Thyroid gland (tissue), 4 donors: Measurements from ENCODE around the gene CADPS. TPM values are rescaled to one million over a fixed set of nuclear protein-coding genes. Genes with fewer than 3 reads are reported as not detected.

ENCODE experiments used
- DNase-seq, 2 donors: peaks; one replicate each; pipeline ENCODE4 v3.0.0-alpha.2; 2019
- H3K27ac ChIP-seq, 3 donors: fragments of 200-600 bp; sonication (generic); 1 replicate in 2 of 3; 2 replicates in 1 of 3; pipeline ENCODE4 v1.5.1; 2016 to 2019; ENCODE audit warnings: mild to moderate bottlenecking in 1 of 3, moderate library complexity in 1 of 3
- H3K27me3 ChIP-seq: fragments of 200-600 bp; sonication (generic); one replicate; pipeline ENCODE4 v1.5.1; 2019
- H3K36me3 ChIP-seq, 2 donors: fragments of 200-600 bp; sonication (generic); one replicate each; pipeline ENCODE4 v1.5.1; 2016 to 2019
- H3K4me1 ChIP-seq, 2 donors: fragments of 200-600 bp; sonication (generic); one replicate each; pipeline ENCODE4 v1.5.1; 2017 to 2019
- H3K4me3 ChIP-seq, 3 donors: fragments of 200-600 bp; sonication (generic); replicated peaks in 1 of 3; 1 replicate in 2 of 3; 2 replicates in 1 of 3; pipeline ENCODE4 v1.5.1; 2016; ENCODE audit warnings: mild to moderate bottlenecking in 1 of 3
- H3K9me3 ChIP-seq: fragments of 200-600 bp; sonication (generic); one replicate; pipeline ENCODE4 v1.5.1; 2017
- POLR2A ChIP-seq, 2 donors: fragments of 450-650 bp; IDR thresholded peaks; one replicate each; pipeline ENCODE4 v1.6.1; 2017; ENCODE audit warnings: antibody characterized with exemption in 2 of 2, mild to moderate bottlenecking in 2 of 2, moderate library complexity in 1 of 2
- WGBS, 2 donors: methylation state at CpG; one replicate each; pipeline ENCODE4 v1.1.5; 2017; 5-methylcytosine and 5-hydroxymethylcytosine counted together
- intact Hi-C: fragments of 100-400 bp; cut with DNase I; formaldehyde crosslinking; loops from one replicate; pipeline ENCODE4 v1.15.1; 2023
- total RNA-seq, 4 donors: library from RNA; depleted of rRNA; stranded (reverse); fragments of >200 nt; gene quantifications; one replicate each; pipeline ENCODE4 v1.2.3, GENCODE V29; 2016
- TF ChIP-seq, protein P1 (sequence below), 6 experiments: fragments of 200-600 bp in 3 of 6; fragments of 450-650 bp in 3 of 6; sonication (generic) in 3 of 6; IDR thresholded peaks; one replicate each; pipeline ENCODE4 v1.5.1; 2016 to 2019; ENCODE audit warnings: antibody characterized with exemption in 6 of 6, mild to moderate bottlenecking in 2 of 6, inconsistent platforms in 1 of 6, moderate library complexity in 1 of 6

Gene CADPS
- total RNA-seq, 4 donors from 2014 or later, result 1.6 to 9.5 TPM; not detected in 2

DNA sequence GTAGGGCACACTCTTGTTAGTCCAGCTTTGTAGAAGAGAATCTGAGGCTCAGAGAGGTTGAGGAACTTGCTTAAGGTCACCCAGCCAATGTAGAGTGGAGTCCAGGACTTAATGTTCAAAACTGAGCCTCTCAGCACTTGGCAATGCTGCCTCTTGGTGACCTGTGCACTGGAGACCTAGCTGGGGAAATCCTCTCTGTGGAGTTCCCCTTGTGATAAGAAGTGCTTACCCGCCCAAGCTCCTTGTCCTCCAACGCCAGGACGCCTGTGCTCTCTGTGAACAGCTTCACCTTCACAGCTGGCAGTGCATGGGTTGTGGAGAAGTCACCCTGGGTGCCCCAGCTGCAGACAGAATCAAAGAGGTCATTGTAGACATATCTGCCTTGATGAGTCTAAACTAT, 282.8 kb downstream of the CADPS start:
- H3K27me3 ChIP-seq, result no peaks in the 10 kb centered on the region
- H3K36me3 ChIP-seq, result no peaks in the 10 kb centered on the region
- no peaks in the 10 kb centered on the region for H3K9me3 ChIP-seq
- no peak overlapping the region for H3K4me3 ChIP-seq
- intact Hi-C loops, result no loop called here
- H3K4me1 ChIP-seq, result peaks cover 0 to 6% of the 10 kb centered on the region in 2 donors
- 66 to 88% methylated on average over 3 of the region's 3 CpGs for WGBS, 2 donors
- no peak overlapping the region for H3K27ac ChIP-seq
- DNase-seq, result no peak
- TF ChIP-seq POLR2A (IDR thresholded peaks at IDR 0.05), result no peak

GRCh38 chr3:62589078-62589477, 286.1 kb downstream of the CADPS start:
- intact Hi-C loops, result no loop called here
- H3K27ac ChIP-seq, result no peak overlapping the region
- no peaks in the 10 kb centered on the region for H3K27me3 ChIP-seq
- WGBS, 2 donors, result 15 to 35% methylated on average over 4 of the region's 4 CpGs
- H3K36me3 ChIP-seq, result no peaks in the 10 kb centered on the region
- H3K4me1 ChIP-seq, result peaks cover 0 to 6% of the 10 kb centered on the region in 2 donors
- TF ChIP-seq, protein P1, sequence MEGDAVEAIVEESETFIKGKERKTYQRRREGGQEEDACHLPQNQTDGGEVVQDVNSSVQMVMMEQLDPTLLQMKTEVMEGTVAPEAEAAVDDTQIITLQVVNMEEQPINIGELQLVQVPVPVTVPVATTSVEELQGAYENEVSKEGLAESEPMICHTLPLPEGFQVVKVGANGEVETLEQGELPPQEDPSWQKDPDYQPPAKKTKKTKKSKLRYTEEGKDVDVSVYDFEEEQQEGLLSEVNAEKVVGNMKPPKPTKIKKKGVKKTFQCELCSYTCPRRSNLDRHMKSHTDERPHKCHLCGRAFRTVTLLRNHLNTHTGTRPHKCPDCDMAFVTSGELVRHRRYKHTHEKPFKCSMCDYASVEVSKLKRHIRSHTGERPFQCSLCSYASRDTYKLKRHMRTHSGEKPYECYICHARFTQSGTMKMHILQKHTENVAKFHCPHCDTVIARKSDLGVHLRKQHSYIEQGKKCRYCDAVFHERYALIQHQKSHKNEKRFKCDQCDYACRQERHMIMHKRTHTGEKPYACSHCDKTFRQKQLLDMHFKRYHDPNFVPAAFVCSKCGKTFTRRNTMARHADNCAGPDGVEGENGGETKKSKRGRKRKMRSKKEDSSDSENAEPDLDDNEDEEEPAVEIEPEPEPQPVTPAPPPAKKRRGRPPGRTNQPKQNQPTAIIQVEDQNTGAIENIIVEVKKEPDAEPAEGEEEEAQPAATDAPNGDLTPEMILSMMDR (IDR thresholded peaks at IDR 0.05), result peak in 4 of 6 experiments; percentile 23 to 38 (median 33)
- TF ChIP-seq POLR2A (IDR thresholded peaks at IDR 0.05), result no peak
- H3K4me3 ChIP-seq, result no peak overlapping the region
- no peaks in the 10 kb centered on the region for H3K9me3 ChIP-seq
- peak; percentile 76 to 79 for DNase-seq

GRCh38 chr3:62587579-62588031, 287.6 kb downstream of the CADPS start:
- no peaks in the 10 kb centered on the region for H3K9me3 ChIP-seq
- no peaks in the 10 kb centered on the region for H3K27me3 ChIP-seq
- TF ChIP-seq, protein P1 (IDR thresholded peaks at IDR 0.05), result no peak
- TF ChIP-seq POLR2A (IDR thresholded peaks at IDR 0.05), result no peak
- intact Hi-C loops, result no loop called here
- DNase-seq, result no peak
- 92 to 95% methylated on average over 7 to 8 of the region's 8 CpGs for WGBS, 2 donors
- no peak overlapping the region for H3K4me3 ChIP-seq
- no peaks in the 10 kb centered on the region for H3K36me3 ChIP-seq
- H3K4me1 ChIP-seq, result peaks cover 0 to 9% of the 10 kb centered on the region in 2 donors
- no peak overlapping the region for H3K27ac ChIP-seq

DNA sequence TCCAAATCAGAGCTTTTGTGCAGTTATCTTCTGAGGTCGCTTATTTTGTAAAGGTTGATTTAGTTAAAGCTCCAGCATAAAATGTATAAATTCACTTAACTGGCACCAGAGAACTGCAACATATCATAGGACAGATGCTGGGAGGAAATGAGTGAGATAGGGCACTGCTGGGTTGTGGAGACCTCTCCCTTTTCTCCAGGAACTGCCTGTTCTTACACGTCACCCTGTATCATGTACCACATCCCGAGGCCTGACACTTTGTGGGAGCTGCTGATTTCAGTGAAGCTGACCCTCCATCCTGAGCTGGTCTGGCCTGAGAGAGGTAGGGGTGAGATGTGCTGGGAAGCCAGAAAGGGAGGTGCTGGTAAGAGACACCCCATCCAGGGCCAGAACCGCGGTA, 288.0 kb downstream of the CADPS start:
- no peak for TF ChIP-seq POLR2A (IDR thresholded peaks at IDR 0.05)
- TF ChIP-seq, protein P1 (IDR thresholded peaks at IDR 0.05), result no peak
- Histone ChIP-seq H3K36me3 (no peaks in the 10 kb centered on the region), H3K4me3 (no peak overlapping the region), H3K27ac (no peak overlapping the region), H3K27me3 (no peaks in the 10 kb centered on the region), H3K4me1 (peaks cover 0 to 11% of the 10 kb centered on the region in 2 donors), H3K9me3 (no peaks in the 10 kb centered on the region)
- intact Hi-C loops, result no loop called here
- WGBS, 2 donors, result 92 to 99% methylated on average over 5 of the region's 5 CpGs
- no peak for DNase-seq

- TF ChIP-seq POLR2A (IDR thresholded peaks at IDR 0.05), result no peak
- TF ChIP-seq, protein P1 (IDR thresholded peaks at IDR 0.05), result no peak
- Histone ChIP-seq H3K4me3 (no peak overlapping the region), H3K27ac (no peak overlapping the region), H3K4me1 (peaks cover 0 to 11% of the 10 kb centered on the region in 2 donors), H3K9me3 (no peaks in the 10 kb centered on the region), H3K27me3 (no peaks in the 10 kb centered on the region), H3K36me3 (no peaks in the 10 kb centered on the region)
- DNase-seq, result no peak
- 62 to 67% methylated on average over 1 of the region's 1 CpG for WGBS, 2 donors
- intact Hi-C loops, result no loop called here
Measured at GRCh38 chr3:62586356-62586755, 288.9 kb downstream of the CADPS start.
